ENCODE data around the gene MYO5A.
"Not testable (repeated sequence)": the region's sequence is repeated elsewhere in the genome, so short reads cannot be mapped to it uniquely, and the experiment has no call there.

Gene MYO5A

DNA sequence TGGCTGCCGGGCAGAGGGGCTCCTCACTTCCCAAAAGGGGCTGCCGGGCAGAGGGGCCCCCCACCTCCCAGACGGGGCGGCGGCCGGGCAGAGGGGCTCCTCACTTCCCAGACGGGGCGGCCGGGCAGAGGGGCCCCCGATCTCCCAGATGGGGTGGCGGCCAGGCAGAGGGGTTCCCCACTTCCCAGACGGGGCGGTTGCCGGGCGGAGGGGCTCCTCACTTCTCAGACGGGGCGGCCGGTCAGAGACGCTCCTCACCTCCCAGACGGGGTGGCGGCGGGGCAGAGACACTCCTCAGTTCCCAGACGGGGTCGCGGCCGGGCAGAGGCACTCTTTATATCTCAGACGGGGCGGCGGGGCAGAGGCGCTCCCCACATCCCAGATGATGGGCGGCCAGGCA lies 69.0 kb downstream of the MYO5A start:
- DNase-seq = not testable (repeated sequence)

DNA sequence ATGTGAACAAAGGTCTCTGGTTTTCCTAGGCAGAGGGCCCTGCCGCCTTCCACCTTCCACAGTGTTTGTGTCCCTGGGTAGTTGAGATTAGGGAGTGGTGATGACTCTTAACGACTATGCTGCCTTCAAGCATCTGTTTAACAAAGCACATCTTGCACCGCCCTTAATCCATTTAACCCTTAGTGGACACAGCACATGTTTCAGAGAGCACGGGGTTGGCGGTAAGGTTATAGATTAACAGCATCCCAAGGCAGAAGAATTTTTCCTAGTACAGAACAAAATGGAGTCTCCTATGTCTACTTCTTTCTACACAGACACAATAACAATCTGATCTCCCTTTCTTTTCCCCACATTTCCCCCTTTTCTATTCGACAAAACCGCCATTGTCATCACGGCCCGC lies 69.4 kb downstream of the MYO5A start:
- not testable (repeated sequence) for DNase-seq

DNA sequence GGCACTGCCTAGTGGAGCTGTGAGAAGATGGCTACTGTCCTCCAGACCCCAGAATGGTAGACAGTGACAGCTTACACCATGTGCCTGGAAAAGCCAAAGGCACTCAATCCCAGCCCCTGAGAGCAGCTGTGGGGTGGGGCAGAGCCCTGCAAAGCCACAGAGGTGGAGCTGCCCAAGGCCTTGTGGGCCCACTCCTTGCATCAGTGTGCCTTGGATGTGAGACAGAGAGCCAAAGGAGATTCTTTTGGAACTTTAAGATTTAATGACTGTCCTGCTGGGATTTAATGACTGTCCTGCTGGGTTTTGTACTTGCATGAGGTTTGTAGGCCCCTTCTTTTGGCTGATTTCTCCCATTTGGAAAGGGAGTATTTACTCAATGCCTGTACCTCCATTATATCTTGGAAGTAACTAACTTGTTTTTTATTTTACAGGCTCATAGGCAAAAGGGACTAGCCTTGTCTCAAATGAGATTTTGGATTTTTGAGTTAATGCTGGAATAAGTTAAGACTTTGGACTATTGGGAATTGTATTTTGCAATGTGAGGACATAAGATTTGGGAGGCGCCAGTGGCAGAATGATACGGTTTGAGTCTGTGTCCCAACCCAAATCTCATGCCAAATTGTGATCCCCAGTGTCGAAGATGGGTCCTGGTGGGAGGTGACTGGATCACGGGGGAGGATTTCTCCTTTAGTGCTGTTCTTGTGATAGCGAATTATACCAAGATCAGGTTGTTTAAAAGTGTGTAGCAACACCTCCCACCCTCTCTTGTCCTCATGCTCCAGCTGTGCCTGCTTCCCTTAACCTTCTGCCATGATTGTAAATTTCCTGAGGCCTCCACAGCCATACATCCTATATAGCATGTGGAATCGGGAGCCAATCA lies 80.4 kb downstream of the MYO5A start:
- DNase-seq = no peak

- no peak for DNase-seq
Measured at GRCh38 chr15:52445954-52446353, 82.7 kb downstream of the MYO5A start.

GRCh38 chr15:52445553-52445952 lies 83.1 kb downstream of the MYO5A start:
- DNase-seq = no peak

DNA sequence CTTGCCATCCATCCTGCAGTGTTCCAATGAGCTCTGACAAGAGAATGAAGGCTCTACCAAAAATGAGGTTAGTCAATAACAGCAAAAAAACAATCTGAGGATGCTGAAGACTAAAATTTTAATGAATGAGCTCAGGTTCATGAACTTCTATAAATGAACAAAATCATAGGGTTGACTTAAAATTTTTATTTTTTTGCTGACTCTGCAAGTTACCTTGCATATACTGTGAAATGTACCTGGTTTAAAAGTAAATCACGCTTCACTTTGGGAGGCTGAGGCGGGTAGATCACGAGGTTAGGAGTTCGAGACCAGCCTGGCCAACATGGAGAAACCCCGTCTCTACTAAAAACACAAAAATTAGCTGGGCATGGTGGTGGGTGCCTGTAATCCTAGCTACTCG lies 85.5 kb downstream of the MYO5A start:
- not testable (repeated sequence) for DNase-seq

- DNase-seq = no peak
Measured at GRCh38 chr15:52441841-52442240, 86.8 kb downstream of the MYO5A start.

- DNase-seq = no peak
Measured at GRCh38 chr15:52440946-52441345, 87.7 kb downstream of the MYO5A start.

DNA sequence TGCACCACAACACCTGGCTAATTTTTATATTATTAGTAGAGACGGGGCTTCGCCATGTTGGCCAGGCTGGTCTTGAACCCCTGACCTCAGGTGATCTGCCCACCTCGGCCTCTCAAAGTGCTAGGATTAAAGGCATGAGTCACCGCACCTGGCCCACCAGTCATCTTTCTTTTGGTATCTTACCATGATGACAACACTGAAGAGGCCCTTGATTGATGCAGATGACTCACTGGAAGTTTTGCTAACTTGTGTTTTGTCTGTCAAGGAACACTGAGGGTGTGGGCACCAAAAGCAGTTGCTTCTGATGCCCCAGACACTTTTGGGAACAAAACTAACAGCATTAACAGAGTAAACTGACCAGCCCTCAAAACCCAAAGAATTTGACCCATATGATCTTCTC lies 88.3 kb downstream of the MYO5A start:
- no peak for DNase-seq

- DNase-seq = no peak
Measured at GRCh38 chr15:52439470-52439869, 89.2 kb downstream of the MYO5A start.

DNA sequence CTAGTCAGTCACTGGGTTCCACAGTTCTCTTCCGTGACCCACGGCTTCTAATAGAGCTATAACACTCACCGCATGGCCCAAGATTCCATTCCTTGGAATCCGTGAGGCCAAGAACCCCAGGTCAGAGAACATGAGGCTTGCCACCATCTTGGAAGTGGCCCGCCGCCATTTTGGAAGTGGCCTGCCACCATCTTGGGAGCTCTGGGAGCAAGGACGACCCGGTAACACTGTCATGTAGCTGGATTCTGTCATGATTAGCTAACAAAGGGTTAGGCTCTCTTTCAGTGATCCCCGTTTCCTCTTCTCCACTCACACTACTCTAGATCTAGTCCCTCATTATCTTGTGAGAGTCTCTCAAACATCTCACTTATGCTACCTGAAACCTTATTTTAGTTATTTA lies 89.6 kb downstream of the MYO5A start:
- not testable (repeated sequence) for DNase-seq

- no peak for DNase-seq
Measured at GRCh38 chr15:52438047-52438446, 90.6 kb downstream of the MYO5A start.

DNA sequence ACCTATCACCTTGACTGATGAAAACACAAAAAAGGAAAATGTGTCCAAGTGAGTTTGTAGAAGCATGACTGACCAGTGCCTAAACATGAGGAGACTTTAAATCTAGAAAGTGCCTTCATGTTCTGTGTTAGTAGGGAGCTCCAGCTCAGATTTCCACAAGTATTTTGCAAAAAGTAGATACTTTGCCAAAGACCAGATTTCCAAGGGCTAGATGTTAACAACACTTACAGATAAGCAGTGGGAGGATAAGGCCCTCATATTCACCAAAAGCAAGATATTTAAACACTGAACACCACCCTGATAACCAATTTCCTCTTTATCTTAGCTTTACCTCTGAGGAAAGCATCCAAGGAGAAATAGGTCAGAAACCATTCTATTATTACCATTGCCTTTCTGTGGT lies 91.0 kb downstream of the MYO5A start:
- DNase-seq = no peak

GRCh38 chr15:52436981-52437380 lies 91.7 kb downstream of the MYO5A start:
- no peak for DNase-seq

GRCh38 chr15:52434885-52435284 lies 93.8 kb downstream of the MYO5A start:
- no peak for DNase-seq

DNA sequence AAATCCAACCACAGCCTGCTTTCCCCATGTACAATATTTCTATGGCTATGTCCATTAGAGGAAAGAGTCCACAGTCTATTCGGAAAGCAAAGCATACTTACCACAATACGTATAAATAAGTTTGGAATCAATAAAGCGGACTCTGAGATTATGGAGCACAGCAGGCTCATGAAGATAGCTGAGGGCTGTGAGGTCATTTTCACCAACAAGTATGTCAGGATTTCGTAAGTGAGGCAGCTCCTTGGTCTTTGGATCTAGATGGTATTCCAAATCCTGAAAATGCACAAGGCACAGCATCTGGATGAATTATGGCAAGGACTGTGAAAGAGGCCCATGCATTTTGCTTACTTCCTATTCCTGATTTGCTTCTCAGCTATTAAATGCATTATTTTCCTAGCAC lies 100.4 kb downstream of the MYO5A start:
- no peak for DNase-seq

- no peak for DNase-seq
Measured at GRCh38 chr15:52427804-52428203, 100.9 kb downstream of the MYO5A start.

GRCh38 chr15:52424856-52425431 lies 103.7 kb downstream of the MYO5A start:
- no peak for DNase-seq

DNA sequence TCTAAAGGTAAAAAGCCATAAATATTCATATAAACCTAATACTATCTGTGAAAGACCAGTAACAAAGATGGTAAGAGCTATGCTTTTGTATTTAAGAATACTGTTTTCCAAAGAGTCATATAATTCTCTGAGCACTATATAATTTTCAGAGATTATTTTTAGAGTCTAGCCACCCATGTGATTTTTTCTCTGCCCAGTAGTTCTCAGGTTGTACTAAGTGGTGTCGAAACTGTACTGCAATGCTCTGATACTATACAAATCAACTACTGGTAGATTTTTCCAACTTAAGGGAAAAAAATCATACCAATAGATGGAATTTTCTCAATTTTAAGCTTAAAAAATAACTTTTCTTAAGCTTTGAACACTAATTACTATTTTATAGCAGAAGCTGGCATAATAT lies 104.8 kb downstream of the MYO5A start:
- no peak for DNase-seq

DNA sequence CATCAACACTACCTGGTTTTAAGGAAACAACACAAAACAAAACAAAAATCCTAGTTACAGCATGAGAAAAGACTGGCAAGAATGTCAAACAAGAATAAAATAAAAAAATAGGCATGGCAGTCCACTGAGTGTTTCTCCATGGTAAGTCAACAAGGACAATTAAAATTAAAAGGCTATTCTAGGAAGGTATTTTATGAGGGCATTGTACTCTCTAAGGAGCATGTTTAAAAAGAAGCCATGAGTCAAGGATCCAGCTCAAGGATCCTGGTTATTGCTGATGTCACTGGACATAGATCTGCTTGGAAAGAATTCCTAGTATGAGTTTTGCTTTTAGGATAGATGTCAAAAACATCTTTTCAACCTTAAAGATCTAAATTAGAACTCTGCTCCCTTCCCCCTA lies 106.7 kb downstream of the MYO5A start:
- no peak for DNase-seq

- DNase-seq = no peak
Measured at GRCh38 chr15:52421029-52421428, 107.7 kb downstream of the MYO5A start.

GRCh38 chr15:52419494-52419893 lies 109.2 kb downstream of the MYO5A start:
- DNase-seq = no peak

DNA sequence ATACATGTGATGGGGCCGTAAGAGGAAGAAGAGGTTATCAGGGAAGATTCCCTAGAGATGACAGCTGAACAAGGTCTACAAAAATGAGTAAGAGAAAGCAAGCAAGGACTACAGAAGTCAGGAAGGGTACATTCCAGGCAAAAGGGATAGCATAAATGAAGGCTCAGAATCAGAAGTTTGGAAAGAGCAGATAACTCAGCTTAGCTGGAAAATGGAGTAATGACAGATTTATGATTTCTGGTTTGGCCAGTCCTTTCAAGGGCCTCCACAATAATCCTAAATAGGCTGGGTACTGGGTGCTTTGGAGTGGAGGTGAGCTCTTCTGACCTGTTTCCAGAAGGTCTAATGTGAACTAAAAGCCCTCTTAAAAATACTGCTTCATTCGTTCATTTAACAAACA lies 110.7 kb downstream of the MYO5A start:
- no peak for DNase-seq

DNA sequence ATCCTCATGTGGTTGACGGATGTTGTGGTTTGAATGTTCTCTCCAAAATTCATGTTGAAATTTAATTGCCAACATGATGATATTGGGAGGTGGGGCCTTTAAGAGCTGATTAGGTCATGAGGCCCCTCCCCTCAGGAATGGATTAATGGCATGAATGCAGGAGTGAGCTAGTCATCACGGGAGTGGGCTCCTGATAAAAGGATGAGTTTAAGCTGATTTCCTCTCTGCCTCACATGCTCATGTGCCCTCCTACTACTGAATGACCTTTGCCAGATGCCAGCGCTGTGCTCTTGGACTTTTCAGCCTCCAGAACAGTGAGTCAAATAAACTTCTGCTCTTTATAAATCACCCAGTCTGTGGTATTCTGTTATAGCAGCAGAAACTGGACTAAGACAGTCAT lies 111.2 kb downstream of the MYO5A start:
- no peak for DNase-seq

DNA sequence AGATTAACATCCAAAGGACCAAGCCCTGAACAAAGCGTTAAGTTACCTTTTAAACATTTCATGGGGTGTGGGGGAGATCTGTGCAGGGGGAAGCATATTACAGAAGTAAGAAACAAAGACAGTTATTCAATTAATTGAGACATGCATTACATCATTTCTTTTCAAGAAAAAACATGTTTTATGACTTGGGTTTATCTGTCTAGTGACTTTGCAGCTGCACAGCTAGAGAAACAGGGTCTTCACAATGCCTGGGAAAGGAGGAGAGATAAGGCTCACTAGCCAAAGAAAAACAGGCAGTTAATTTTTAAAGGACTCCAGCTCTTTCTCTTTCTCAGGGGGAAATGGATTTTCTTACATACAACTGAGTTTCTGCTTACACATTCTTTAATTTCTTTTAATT lies 112.1 kb downstream of the MYO5A start:
- not testable (repeated sequence) for DNase-seq
